Keratinocyte (primary cell): Measurements from ENCODE around the gene CES1. TPM values are rescaled to one million over a fixed set of nuclear protein-coding genes. Genes with fewer than 3 reads are reported as not detected.

Experiments used
- DNase-seq: peaks from one replicate; pipeline ENCODE4 v3.0.0-alpha.2; 2011; ENCODE audit warnings: low read depth, missing footprints, low spot score
- FAIRE-seq: peaks from 2 replicates; lab custom pipeline; 2011; peaks lifted over from hg19 to GRCh38; lab: Jason Lieb, UNC
- H2AFZ ChIP-seq: 2 replicates; pipeline ENCODE4 v1.6.0; 2012; ENCODE audit warnings: low read length, control low read depth, inconsistent platforms; ENCODE audit not compliant: control insufficient read depth
- H3K27ac ChIP-seq: 2 replicates; pipeline ENCODE4 v1.5.1; 2011; ENCODE audit warnings: low read length; ENCODE audit not compliant: control insufficient read depth, insufficient read depth
- H3K27me3 ChIP-seq: 3 replicates; pipeline ENCODE4 v1.6.0; 2011; ENCODE audit warnings: low read length; ENCODE audit not compliant: control insufficient read depth, insufficient read depth; ENCODE audit errors: extremely low read depth
- H3K36me3 ChIP-seq, 2 experiments: 2 replicates in 1 of 2; 3 replicates in 1 of 2; pipeline ENCODE4 v1.5.1; 2011; ENCODE audit warnings: low read length in 2 of 2, mild to moderate bottlenecking in 1 of 2; ENCODE audit not compliant: control insufficient read depth in 2 of 2, insufficient read depth in 2 of 2; ENCODE audit errors: extremely low read depth in 1 of 2
- H3K4me1 ChIP-seq: 3 replicates; pipeline ENCODE4 v1.5.1; 2011; ENCODE audit warnings: low read length; ENCODE audit not compliant: control insufficient read depth, insufficient read depth; ENCODE audit errors: extremely low read depth
- H3K4me2 ChIP-seq: 3 replicates; pipeline ENCODE4 v1.6.0; 2011; ENCODE audit warnings: low read depth, low read length; ENCODE audit not compliant: control insufficient read depth, insufficient read depth; ENCODE audit errors: extremely low read depth
- H3K4me3 ChIP-seq, 3 experiments: fragments of 200-600 bp in 1 of 3; sonication (generic) in 1 of 3; 2 replicates in 2 of 3; 3 replicates in 1 of 3; pipeline ENCODE4 v1.5.1; 2011 to 2016; ENCODE audit warnings: low read length in 3 of 3, mild to moderate bottlenecking in 3 of 3, control low read depth in 2 of 3, inconsistent platforms in 1 of 3, low read depth in 1 of 3, mixed read lengths in 1 of 3, mixed run types in 1 of 3, moderate library complexity in 1 of 3; ENCODE audit not compliant: control insufficient read depth in 2 of 3, insufficient read depth in 2 of 3; ENCODE audit errors: extremely low read depth in 1 of 3
- H3K79me2 ChIP-seq: 2 replicates; pipeline ENCODE4 v1.6.0; 2012; ENCODE audit warnings: low read length; ENCODE audit not compliant: control insufficient read depth, insufficient read depth
- H3K9ac ChIP-seq: 3 replicates; pipeline ENCODE4 v1.6.0; 2011; ENCODE audit warnings: low read length; ENCODE audit not compliant: control insufficient read depth, insufficient read depth; ENCODE audit errors: extremely low read depth
- H3K9me1 ChIP-seq: 3 replicates; pipeline ENCODE4 v1.6.0; 2011; ENCODE audit warnings: low read length; ENCODE audit not compliant: control insufficient read depth, insufficient read depth; ENCODE audit errors: extremely low read depth
- H3K9me3 ChIP-seq: 2 replicates; pipeline ENCODE4 v1.5.1; 2012; ENCODE audit warnings: low read depth, low read length; ENCODE audit not compliant: control insufficient read depth
- H4K20me1 ChIP-seq: 3 replicates; pipeline ENCODE4 v1.6.0; 2011; ENCODE audit warnings: low read length; ENCODE audit not compliant: control insufficient read depth, insufficient read depth; ENCODE audit errors: extremely low read depth
- EZH2 ChIP-seq: IDR thresholded peaks from one replicate; pipeline ENCODE4 v1.6.1; 2012; ENCODE audit warnings: inconsistent platforms, mild to moderate bottlenecking, low read length, moderate library complexity
- dilution Hi-C: fragments of 300-500 bp; cut with MboI; formaldehyde crosslinking; loops from one replicate; pipeline ENCODE4 v1.7.0; 2020; ENCODE audit warnings: low sequenced_read_pairs; ENCODE audit not compliant: extremely low pct_ligation_motif_present
- polyA plus RNA-seq, 5 experiments: library from polyadenylated mRNA; depleted of rRNA in 3 of 5; stranded (reverse) in 3 of 5; stranded (forward) in 1 of 5; unstranded in 1 of 5; fragments of >200 nt; gene quantifications; 1 replicate in 1 of 5; 2 replicates in 3 of 5; 3 replicates in 1 of 5; pipeline versions ENCODE4 v1.2.1 to v1.2.3, GENCODE V29; 2011 to 2012; ENCODE audit warnings: missing spikeins in 2 of 5, low read depth in 1 of 5, low replicate concordance in 1 of 5
- TF ChIP-seq, protein P1 (sequence below), 3 experiments: IDR thresholded peaks in 1 of 3; conservative IDR thresholded peaks in 1 of 3; optimal IDR thresholded peaks in 1 of 3; 2 replicates in 2 of 3; 3 replicates in 1 of 3; pipeline versions ENCODE3 to v1.5.1; 2011; ENCODE audit warnings: low read length in 3 of 3, mild to moderate bottlenecking in 3 of 3, moderate library complexity in 2 of 3, control low read depth in 1 of 3, inconsistent platforms in 1 of 3; ENCODE audit not compliant: insufficient read depth in 2 of 3; ENCODE audit errors: extremely low read depth in 1 of 3

CES1 gene
- polyA plus RNA-seq, 1 donor (not counting 4 experiments of a cell fraction or from before 2014, with no cell fraction given): 0.10 TPM

DNA sequence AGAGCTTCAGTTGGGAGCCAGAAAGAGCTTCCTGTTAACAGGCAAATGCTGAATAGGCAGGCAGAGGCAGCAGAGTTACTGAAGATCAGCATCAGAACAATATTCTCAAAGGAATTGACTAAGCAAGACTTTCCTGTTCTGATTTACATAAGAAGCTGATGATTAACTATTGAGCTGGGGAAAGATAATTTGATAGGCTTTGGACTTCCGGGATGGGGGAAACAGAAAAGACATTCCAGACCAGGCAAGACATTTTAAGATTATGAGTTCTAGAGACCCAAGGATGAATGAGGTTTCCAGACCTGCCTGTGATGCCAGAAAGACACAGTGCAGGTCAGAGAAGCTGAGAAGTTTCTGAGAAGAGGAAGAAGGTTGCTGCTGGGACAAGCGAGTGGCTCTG lies 42.4 kb upstream of the CES1 start, which contains the start of gene CES5A:
CES5A (minus strand) TSS at position 101 of the 400 bp plus-strand sequence. CDS start 152 bp downstream, outside the sequence.
- TF ChIP-seq EZH2: no peak
- TF ChIP-seq, protein P1, sequence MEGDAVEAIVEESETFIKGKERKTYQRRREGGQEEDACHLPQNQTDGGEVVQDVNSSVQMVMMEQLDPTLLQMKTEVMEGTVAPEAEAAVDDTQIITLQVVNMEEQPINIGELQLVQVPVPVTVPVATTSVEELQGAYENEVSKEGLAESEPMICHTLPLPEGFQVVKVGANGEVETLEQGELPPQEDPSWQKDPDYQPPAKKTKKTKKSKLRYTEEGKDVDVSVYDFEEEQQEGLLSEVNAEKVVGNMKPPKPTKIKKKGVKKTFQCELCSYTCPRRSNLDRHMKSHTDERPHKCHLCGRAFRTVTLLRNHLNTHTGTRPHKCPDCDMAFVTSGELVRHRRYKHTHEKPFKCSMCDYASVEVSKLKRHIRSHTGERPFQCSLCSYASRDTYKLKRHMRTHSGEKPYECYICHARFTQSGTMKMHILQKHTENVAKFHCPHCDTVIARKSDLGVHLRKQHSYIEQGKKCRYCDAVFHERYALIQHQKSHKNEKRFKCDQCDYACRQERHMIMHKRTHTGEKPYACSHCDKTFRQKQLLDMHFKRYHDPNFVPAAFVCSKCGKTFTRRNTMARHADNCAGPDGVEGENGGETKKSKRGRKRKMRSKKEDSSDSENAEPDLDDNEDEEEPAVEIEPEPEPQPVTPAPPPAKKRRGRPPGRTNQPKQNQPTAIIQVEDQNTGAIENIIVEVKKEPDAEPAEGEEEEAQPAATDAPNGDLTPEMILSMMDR (optimal IDR thresholded peaks at IDR 0.05 in 1 of 3, IDR thresholded peaks at IDR 0.05 in 1 of 3, conservative IDR thresholded peaks at IDR 0.05 in 1 of 3; ENCODE audit: extremely low read depth in 1 of 3, insufficient read depth in 2 of 3, low read length in 3 of 3): no peak

DNA sequence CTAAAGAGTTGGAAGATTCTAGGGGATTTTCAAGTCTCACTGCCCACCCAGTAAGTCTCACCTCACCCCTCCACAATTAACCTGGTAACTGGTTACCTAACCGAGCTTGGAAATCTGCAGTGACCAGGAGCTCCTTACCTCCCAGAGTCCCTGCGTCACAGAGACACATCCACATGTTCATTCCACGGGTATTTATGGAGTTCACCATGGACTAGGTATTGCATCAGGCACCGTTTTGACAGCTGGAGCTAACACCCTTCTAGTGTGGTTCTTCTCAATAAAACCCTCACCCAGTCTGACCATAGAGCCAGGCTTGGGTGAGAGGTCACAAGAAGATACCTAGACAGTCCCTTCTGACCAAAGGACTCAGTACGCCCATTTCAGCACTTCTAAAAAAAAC lies 40.2 kb upstream of the CES1 start:
- Histone ChIP-seq H3K79me2 (no peaks in the 10 kb centered on the region), H4K20me1 (no peaks in the 10 kb centered on the region), H3K27ac (no peak overlapping the region), H3K4me2 (no peak overlapping the region), H3K9me1 (no peaks in the 10 kb centered on the region), H3K4me3 (no peak overlapping the region), H3K4me1 (no peaks in the 10 kb centered on the region), H3K9me3 (no peaks in the 10 kb centered on the region), H3K27me3 (no peaks in the 10 kb centered on the region), H3K36me3 (no peaks in the 10 kb centered on the region), H2AFZ (no peak overlapping the region), H3K9ac (no peak overlapping the region)
- dilution Hi-C loops: no loop called here
- no peak for DNase-seq
- FAIRE-seq: no peak
- TF ChIP-seq, protein P1 (optimal IDR thresholded peaks at IDR 0.05 in 1 of 3, IDR thresholded peaks at IDR 0.05 in 1 of 3, conservative IDR thresholded peaks at IDR 0.05 in 1 of 3; ENCODE audit: extremely low read depth in 1 of 3, insufficient read depth in 2 of 3, low read length in 3 of 3): no peak
- TF ChIP-seq EZH2: no peak

More for the DNA sequence above, 42.4 kb upstream of the CES1 start, which contains the start of gene CES5A:
- H3K27ac ChIP-seq: no peak within 1 kb of the TSS
- H3K4me1 ChIP-seq: no peaks in the 10 kb centered on the region
- no peaks in the 10 kb centered on the region for H4K20me1 ChIP-seq
- H3K9ac ChIP-seq: no peak within 1 kb of the TSS
- DNase-seq: no peak
- no peak within 1 kb of the TSS for H3K4me3 ChIP-seq
- no peak within 1 kb of the TSS for H3K4me2 ChIP-seq
- no peaks in the 10 kb centered on the region for H3K79me2 ChIP-seq
- no peaks in the 10 kb centered on the region for H3K9me3 ChIP-seq
- FAIRE-seq: no peak
- dilution Hi-C loops: no loop called here
- no peak within 1 kb of the TSS for H2AFZ ChIP-seq
- no peaks in the 10 kb centered on the region for H3K36me3 ChIP-seq
- no peaks in the 10 kb centered on the region for H3K27me3 ChIP-seq
- H3K9me1 ChIP-seq: no peaks in the 10 kb centered on the region
